IMR-90 (cell line): ENCODE measurements around the gene AKAP13. TPM values are rescaled to one million over a fixed set of nuclear protein-coding genes. Genes with fewer than 3 reads are reported as not detected.

Experiments used
- ATAC-seq: fragments of 200-7000 bp; cut with Tn5 transposase; 2 replicates; pipeline ENCODE4 v1.9.1; 2020; ENCODE audit warnings: low read depth, mild to moderate bottlenecking, moderate library complexity
- BruUV-seq: library from RNA; stranded (reverse); fragments of 400-500 nt; replicated peaks from 2 replicates; lab custom pipeline; 2021; lab: Mats Ljungman, UMichigan
- CTCF ChIA-PET: fragments of 300-600 bp; formaldehyde crosslinking; extraction: SDS; loops from one replicate; lab custom pipeline; 2021; ENCODE audit warnings: antibody characterized with exemption; lab: Yijun Ruan, JAX
- POLR2A ChIA-PET: fragments of 300-600 bp; sonication (Branson Sonifier 250); formaldehyde crosslinking; loops from one replicate; lab custom pipeline; 2022; ENCODE audit warnings: antibody characterized with exemption; ENCODE audit not compliant: unreplicated experiment; lab: Charles Lee
- DNase-seq: peaks from one replicate; pipeline ENCODE4 v3.0.0; 2013
- H2AFZ ChIP-seq: replicated peaks from 2 replicates; pipeline ENCODE3; 2013; ENCODE audit warnings: low read length, mild to moderate bottlenecking; ENCODE audit not compliant: poor library complexity
- H2AK5ac ChIP-seq: 2 replicates; pipeline ENCODE4 v1.6.1; 2013; ENCODE audit warnings: low read depth, low read length, inconsistent platforms
- H2AK9ac ChIP-seq: replicated peaks from 2 replicates; pipeline ENCODE3; 2013; ENCODE audit warnings: mild to moderate bottlenecking, low read depth, low read length, moderate library complexity; ENCODE audit not compliant: poor library complexity
- H2BK120ac ChIP-seq: 2 replicates; pipeline ENCODE4 v1.6.1; 2013; ENCODE audit warnings: low read depth, low read length, inconsistent platforms
- H2BK15ac ChIP-seq: 3 replicates; pipeline ENCODE4 v1.6.1; 2013; ENCODE audit warnings: low read depth, low read length, inconsistent platforms
- H2BK20ac ChIP-seq: 2 replicates; pipeline ENCODE4 v1.6.1; 2013; ENCODE audit warnings: low read depth, mild to moderate bottlenecking, inconsistent platforms, low read length, moderate library complexity
- H2BK5ac ChIP-seq: 2 replicates; pipeline ENCODE4 v1.6.1; 2013; ENCODE audit warnings: mild to moderate bottlenecking, low read depth, low read length, inconsistent platforms; ENCODE audit not compliant: poor library complexity, severe bottlenecking
- H3K14ac ChIP-seq: replicated peaks from 2 replicates; pipeline ENCODE4 v1.6.1; 2013; ENCODE audit warnings: low read depth, low read length, inconsistent platforms
- H3K18ac ChIP-seq: 2 replicates; pipeline ENCODE4 v1.6.1; 2013; ENCODE audit warnings: low read depth, low read length, control low read depth
- H3K23ac ChIP-seq: 2 replicates; pipeline ENCODE4 v1.6.1; 2013; ENCODE audit warnings: low read depth, low read length, inconsistent platforms
- H3K27ac ChIP-seq: 2 replicates; pipeline ENCODE4 v1.5.1; 2013; ENCODE audit warnings: mild to moderate bottlenecking, control low read depth, low read length; ENCODE audit not compliant: insufficient read depth
- H3K27me3 ChIP-seq: 2 replicates; pipeline ENCODE4 v1.6.1; 2013; ENCODE audit warnings: low read length; ENCODE audit not compliant: control insufficient read depth, insufficient read depth
- H3K36me3 ChIP-seq: 2 replicates; pipeline ENCODE4 v1.6.1; 2013; ENCODE audit warnings: low read length, mixed read lengths; ENCODE audit not compliant: control insufficient read depth, insufficient read depth
- H3K4ac ChIP-seq: 2 replicates; pipeline ENCODE4 v1.6.1; 2013; ENCODE audit warnings: low read depth, low read length, inconsistent platforms
- H3K4me1 ChIP-seq: 2 replicates; pipeline ENCODE4 v1.6.1; 2013; ENCODE audit warnings: low read length, mixed read lengths; ENCODE audit not compliant: control insufficient read depth, insufficient read depth
- H3K4me2 ChIP-seq: 2 replicates; pipeline ENCODE4 v1.6.1; 2013; ENCODE audit warnings: low read depth, mild to moderate bottlenecking, control low read depth, low read length, moderate library complexity
- H3K4me3 ChIP-seq: 2 replicates; pipeline ENCODE4 v1.5.1; 2013; ENCODE audit warnings: low read depth, mild to moderate bottlenecking, control low read depth, low read length, moderate library complexity; ENCODE audit not compliant: insufficient read depth
- H3K56ac ChIP-seq: 2 replicates; pipeline ENCODE4 v1.6.1; 2013; ENCODE audit warnings: low read length, inconsistent platforms; ENCODE audit not compliant: insufficient read depth; ENCODE audit errors: extremely low read depth
- H3K79me1 ChIP-seq, 2 experiments: 2 replicates each; pipeline ENCODE4 v1.6.1; 2013; ENCODE audit warnings: low read length in 2 of 2, inconsistent platforms in 1 of 2, low read depth in 1 of 2
- H3K9ac ChIP-seq: 2 replicates; pipeline ENCODE4 v1.6.1; 2013; ENCODE audit warnings: low read depth, low read length, control low read depth
- H3K9me1 ChIP-seq: 2 replicates; pipeline ENCODE4 v1.6.1; 2013; ENCODE audit warnings: low read length, inconsistent platforms; ENCODE audit not compliant: insufficient read depth
- H3K9me3 ChIP-seq: 2 replicates; pipeline ENCODE4 v1.6.1; 2013; ENCODE audit warnings: low read length; ENCODE audit not compliant: control insufficient read depth, insufficient read depth
- H4K20me1 ChIP-seq: 2 replicates; pipeline ENCODE4 v1.6.1; 2013; ENCODE audit warnings: low read length, inconsistent platforms; ENCODE audit not compliant: insufficient read depth
- H4K5ac ChIP-seq: 2 replicates; pipeline ENCODE4 v1.6.1; 2013; ENCODE audit warnings: mild to moderate bottlenecking, low read depth, low read length, control low read depth
- H4K8ac ChIP-seq, 2 experiments: 2 replicates each; pipeline ENCODE4 v1.6.1; 2013; ENCODE audit warnings: low read depth in 2 of 2, low read length in 2 of 2, control low read depth in 1 of 2, inconsistent platforms in 1 of 2
- H4K91ac ChIP-seq: 2 replicates; pipeline ENCODE4 v1.6.1; 2013; ENCODE audit warnings: low read depth, low read length, inconsistent platforms; ENCODE audit not compliant: insufficient read depth
- BHLHE40 ChIP-seq: fragments of 150-350 bp; IDR thresholded peaks from 2 replicates; pipeline ENCODE4 v1.6.1; 2016; ENCODE audit warnings: mild to moderate bottlenecking, low read depth, low read length
- CHD1 ChIP-seq: IDR thresholded peaks from 2 replicates; pipeline ENCODE4 v1.6.1; 2012; ENCODE audit warnings: low read depth, low read length, improper control_type of control experiment
- MAFK ChIP-seq: IDR thresholded peaks from 2 replicates; pipeline ENCODE4 v1.6.1; 2012; ENCODE audit warnings: low read depth, low read length, improper control_type of control experiment
- MAZ ChIP-seq: IDR thresholded peaks from 2 replicates; pipeline ENCODE4 v1.6.1; 2012; ENCODE audit warnings: low read depth, mild to moderate bottlenecking, low read length, improper control_type of control experiment, moderate library complexity, borderline replicate concordance
- MXI1 ChIP-seq: IDR thresholded peaks from 2 replicates; pipeline ENCODE4 v1.6.1; 2012; ENCODE audit warnings: low read depth, mild to moderate bottlenecking, low read length, moderate library complexity, borderline replicate concordance
- POLR2A ChIP-seq: IDR thresholded peaks from 2 replicates; pipeline ENCODE4 v1.6.1; 2012; ENCODE audit warnings: mild to moderate bottlenecking, low read depth, low read length
- RCOR1 ChIP-seq: IDR thresholded peaks from 2 replicates; pipeline ENCODE4 v1.6.1; 2012; ENCODE audit warnings: mild to moderate bottlenecking, low read length, improper control_type of control experiment; ENCODE audit not compliant: insufficient replicate concordance
- WGBS, 2 experiments: methylation state at CpG; one replicate each; pipeline versions ENCODE4 v1.1.5 to v1.1.7; 2013; ENCODE audit warnings: missing lambda C conversion rate in 2 of 2; ENCODE audit not compliant: insufficient read length in 1 of 2; ENCODE audit errors: extremely low coverage in 2 of 2; 5-methylcytosine and 5-hydroxymethylcytosine counted together
- dilution Hi-C: fragments of 300-500 bp; cut with HindIII; formaldehyde crosslinking; loops from one replicate; pipeline ENCODE4 v1.14.3; 2018; ENCODE audit warnings: low sequenced_read_pairs; ENCODE audit not compliant: unreplicated experiment
- in situ Hi-C: fragments of 300-500 bp; cut with MboI; formaldehyde crosslinking; loops from 3 replicates; pipeline ENCODE4 v1.14.3; 2019; ENCODE audit warnings: low sequenced_read_pairs, inconsistent platforms, mixed read lengths
- intact Hi-C: fragments of 100-400 bp; cut with micrococcal nuclease; formaldehyde crosslinking; loops from 2 replicates; pipeline ENCODE4 v1.10.0; 2022
- polyA plus RNA-seq, 3 experiments: library from polyadenylated mRNA; depleted of rRNA; stranded (reverse); fragments of >200 nt; gene quantifications; 2 replicates each; pipeline ENCODE4 v1.2.3, GENCODE V29; 2012; ENCODE audit warnings: low replicate concordance in 1 of 3
- total RNA-seq: library from RNA; depleted of rRNA; stranded (reverse); fragments of >200 nt; gene quantifications from 2 replicates; pipeline ENCODE4 v1.2.3, GENCODE V29; 2012
- TF ChIP-seq, protein P1 (sequence below): fragments of 150-350 bp; IDR thresholded peaks from 2 replicates; pipeline ENCODE4 v1.6.1; 2017; ENCODE audit warnings: mild to moderate bottlenecking, antibody characterized with exemption, low read length, low read depth

The AKAP13 gene
- total and polyA plus RNA-seq, 2 of the 4 experiments (the other 2 are of a cell fraction) = 10.4 to 46.4 TPM

DNA sequence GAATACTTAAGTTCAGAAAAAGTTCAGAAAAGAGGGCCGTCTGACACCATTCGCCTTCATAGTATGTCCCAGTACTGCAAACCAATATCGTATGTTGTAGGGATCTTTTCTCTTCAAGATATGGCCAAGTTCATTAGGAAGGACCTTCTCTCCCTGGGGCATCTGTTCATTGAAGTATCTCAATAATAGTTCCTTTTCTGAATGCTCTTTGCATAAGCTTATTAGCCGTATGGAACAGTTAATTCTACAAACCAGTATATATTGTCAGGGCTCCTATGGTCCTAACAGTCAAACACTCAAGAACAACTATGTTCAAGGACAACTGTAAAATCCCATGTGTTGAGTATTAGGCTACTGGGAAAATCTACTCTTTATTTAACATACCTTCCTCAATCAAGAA, 211.2 kb downstream of the AKAP13 start:
- ChIA-PET POLR2A (no interaction called here), CTCF (no interaction called here)
- no CpG with 5 or more reads among the region's 4 CpGs for WGBS, 2 experiments
- BruUV-seq = no TSS peak
- H4K20me1 ChIP-seq = no peaks in the 10 kb centered on the region
- no peak overlapping the region for H3K14ac ChIP-seq
- intact Hi-C loops = no loop called here
- DNase-seq (no peak), ATAC-seq (no peak)
- no peak overlapping the region for H3K18ac ChIP-seq
- dilution Hi-C loops = no loop called here
- H3K9me1 ChIP-seq = no peaks in the 10 kb centered on the region
- no peak overlapping the region for H3K27ac ChIP-seq
- H4K91ac ChIP-seq = no peak overlapping the region
- H3K9me3 ChIP-seq = no peaks in the 10 kb centered on the region
- H2BK120ac ChIP-seq = no peak overlapping the region
- H2AFZ ChIP-seq = no peak overlapping the region
- H3K36me3 ChIP-seq = no peaks in the 10 kb centered on the region
- H2BK15ac ChIP-seq = no peak overlapping the region
- H3K4me3 ChIP-seq = no peak overlapping the region
- TF ChIP-seq, protein P1, sequence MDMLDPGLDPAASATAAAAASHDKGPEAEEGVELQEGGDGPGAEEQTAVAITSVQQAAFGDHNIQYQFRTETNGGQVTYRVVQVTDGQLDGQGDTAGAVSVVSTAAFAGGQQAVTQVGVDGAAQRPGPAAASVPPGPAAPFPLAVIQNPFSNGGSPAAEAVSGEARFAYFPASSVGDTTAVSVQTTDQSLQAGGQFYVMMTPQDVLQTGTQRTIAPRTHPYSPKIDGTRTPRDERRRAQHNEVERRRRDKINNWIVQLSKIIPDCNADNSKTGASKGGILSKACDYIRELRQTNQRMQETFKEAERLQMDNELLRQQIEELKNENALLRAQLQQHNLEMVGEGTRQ = no peak
- no peak for TF ChIP-seq POLR2A
- no peak for TF ChIP-seq MAFK
- no peak for TF ChIP-seq MAZ
- TF ChIP-seq CHD1 = no peak
- no peak for TF ChIP-seq RCOR1
- no peak for TF ChIP-seq MXI1
- no peak for TF ChIP-seq BHLHE40
- H3K4me1 ChIP-seq = peaks cover 8% of the 10 kb centered on the region; the same call in 1 of the 2 replicates
- no peak overlapping the region for H3K9ac ChIP-seq
- H3K56ac ChIP-seq = no peak overlapping the region
- no peak overlapping the region for H2BK5ac ChIP-seq
- H4K5ac ChIP-seq = no peak overlapping the region
- H2AK5ac ChIP-seq = no peak overlapping the region
- no peak overlapping the region for H4K8ac ChIP-seq
- no peak overlapping the region for H3K4me2 ChIP-seq
- H3K27me3 ChIP-seq = no peaks in the 10 kb centered on the region
- no peak overlapping the region for H3K4ac ChIP-seq
- in situ Hi-C loops = loop anchor here (10.0 kb wide), 1 partner anchor 243 kb away; no protein-coding TSS in a partner anchor
- H2BK20ac ChIP-seq = no peak overlapping the region
- H3K79me1 ChIP-seq = peaks cover 14 to 47% of the 10 kb centered on the region in 2 experiments
- H2AK9ac ChIP-seq = no peak overlapping the region
- no peak overlapping the region for H3K23ac ChIP-seq
